T-helper 1 cell treated with Interleukin-12 subunit alpha and Interleukin-12 subunit beta and Interleukin-4 antibody, amounts not matched to agents 30 μg/mL and 1 μg/mL, for 36 hours (primary cell): ENCODE data around the gene DNAJB6.

ENCODE experiments used
- H3K27ac Mint-ChIP-seq: one replicate; pipeline ENCODE4 v1.8.0; 2021; ENCODE audit warnings: mild to moderate bottlenecking, mixed read lengths
- H3K27me3 Mint-ChIP-seq: one replicate; pipeline ENCODE4 v1.8.0; 2021; ENCODE audit warnings: low read depth, mixed read lengths
- H3K36me3 Mint-ChIP-seq: one replicate; pipeline ENCODE4 v1.8.0; 2021; ENCODE audit warnings: low read depth, mixed read lengths
- H3K4me1 Mint-ChIP-seq: one replicate; pipeline ENCODE4 v1.8.0; 2021; ENCODE audit warnings: low read depth, mixed read lengths
- H3K4me3 Mint-ChIP-seq: one replicate; pipeline ENCODE4 v1.8.0; 2021; ENCODE audit warnings: mild to moderate bottlenecking, moderate library complexity, mixed read lengths
- H3K9me3 Mint-ChIP-seq: one replicate; pipeline ENCODE4 v1.8.0; 2021; ENCODE audit warnings: mixed read lengths

The DNAJB6 gene

DNA sequence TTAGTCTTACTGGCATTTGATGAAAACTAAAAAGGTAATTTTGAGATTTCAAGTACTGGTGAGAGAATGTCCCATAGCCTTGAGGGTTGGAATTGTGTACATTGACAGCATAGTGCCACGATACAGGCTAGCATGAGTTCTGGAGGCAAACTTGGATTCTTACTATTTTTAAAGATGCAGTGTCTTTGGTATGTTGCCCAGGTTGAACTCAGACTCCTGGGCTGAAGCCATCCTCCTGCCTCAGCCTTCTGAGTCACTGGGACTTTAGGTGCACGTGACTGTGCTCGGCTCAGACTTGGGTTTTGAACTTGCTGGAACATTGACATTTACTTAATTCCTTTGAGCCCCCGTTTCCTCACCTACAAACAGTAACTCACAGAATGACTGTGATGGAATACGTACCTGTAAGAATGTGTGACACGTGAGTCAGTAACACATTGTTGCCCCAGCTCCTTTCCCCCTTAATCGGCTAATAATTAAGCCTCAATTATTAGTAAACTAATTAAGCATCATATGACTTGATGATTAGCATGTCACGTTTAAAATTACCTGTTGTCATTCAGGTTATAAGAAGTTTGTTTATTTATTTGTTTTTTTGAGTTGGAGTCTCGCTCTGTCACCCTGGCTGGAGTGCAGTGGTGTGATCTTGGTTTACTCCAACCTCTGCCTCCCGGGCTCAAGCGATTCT lies 10.6 kb downstream of the DNAJB6 start:
- H3K27ac Mint-ChIP-seq: no peak overlapping the region
- H3K27me3 Mint-ChIP-seq: no peaks in the 10 kb centered on the region
- no peaks in the 10 kb centered on the region for H3K9me3 Mint-ChIP-seq
- H3K4me3 Mint-ChIP-seq: no peak overlapping the region
- H3K4me1 Mint-ChIP-seq: peaks cover 25% of the 10 kb centered on the region
- H3K36me3 Mint-ChIP-seq: no peaks in the 10 kb centered on the region

DNA sequence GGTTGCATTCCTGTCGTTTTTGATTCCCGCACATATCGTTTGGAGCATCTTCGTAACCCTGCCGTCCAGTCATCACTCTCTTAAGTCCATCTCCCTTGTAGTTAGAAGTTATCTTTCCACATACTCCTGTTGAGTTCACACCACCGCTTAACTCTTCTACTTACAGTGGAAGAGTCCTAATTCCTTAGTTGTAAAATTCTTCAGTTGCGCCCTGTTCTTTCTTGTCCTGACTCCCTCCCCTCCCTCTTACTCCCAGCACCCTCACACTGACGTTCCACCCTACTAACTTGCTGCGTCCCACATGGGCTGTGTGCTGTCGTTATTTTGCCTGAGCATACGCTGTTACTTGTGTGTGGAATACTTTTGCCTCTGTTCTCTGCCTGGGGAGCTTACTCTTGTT lies 11.7 kb downstream of the DNAJB6 start:
- Mint-ChIP-seq H3K27ac (no peak overlapping the region), H3K4me3 (no peak overlapping the region), H3K36me3 (no peaks in the 10 kb centered on the region)

DNA sequence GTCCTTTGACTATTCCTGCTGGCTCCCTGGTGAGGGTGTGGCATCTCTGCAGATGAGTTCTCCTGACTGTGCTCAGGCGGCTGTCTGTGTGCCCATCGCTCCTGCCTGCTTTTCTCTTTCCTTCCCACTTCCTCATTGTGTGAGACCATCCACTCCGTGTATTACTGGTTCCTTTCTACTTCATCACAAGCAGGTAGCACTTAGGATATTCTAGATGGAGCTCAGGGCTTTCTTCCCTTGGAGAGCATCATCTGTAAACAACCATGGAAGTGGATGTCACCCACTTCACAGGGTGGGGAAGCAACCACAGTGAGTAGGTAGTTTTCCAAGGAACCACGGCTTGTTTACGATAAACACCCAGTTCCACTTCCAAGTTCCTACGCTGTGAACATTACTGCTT lies 15.7 kb downstream of the DNAJB6 start:
- Mint-ChIP-seq H3K4me3 (peak overlapping the region; percentile 9), H3K36me3 (peaks cover 4% of the 10 kb centered on the region), H3K9me3 (no peaks in the 10 kb centered on the region), H3K4me1 (peaks cover 49% of the 10 kb centered on the region), H3K27me3 (no peaks in the 10 kb centered on the region), H3K27ac (peak overlapping the region; percentile 8)

More for the DNA sequence above, 11.7 kb downstream of the DNAJB6 start:
- H3K27me3 Mint-ChIP-seq: no peaks in the 10 kb centered on the region
- H3K9me3 Mint-ChIP-seq: no peaks in the 10 kb centered on the region
- peaks cover 29% of the 10 kb centered on the region for H3K4me1 Mint-ChIP-seq

DNA sequence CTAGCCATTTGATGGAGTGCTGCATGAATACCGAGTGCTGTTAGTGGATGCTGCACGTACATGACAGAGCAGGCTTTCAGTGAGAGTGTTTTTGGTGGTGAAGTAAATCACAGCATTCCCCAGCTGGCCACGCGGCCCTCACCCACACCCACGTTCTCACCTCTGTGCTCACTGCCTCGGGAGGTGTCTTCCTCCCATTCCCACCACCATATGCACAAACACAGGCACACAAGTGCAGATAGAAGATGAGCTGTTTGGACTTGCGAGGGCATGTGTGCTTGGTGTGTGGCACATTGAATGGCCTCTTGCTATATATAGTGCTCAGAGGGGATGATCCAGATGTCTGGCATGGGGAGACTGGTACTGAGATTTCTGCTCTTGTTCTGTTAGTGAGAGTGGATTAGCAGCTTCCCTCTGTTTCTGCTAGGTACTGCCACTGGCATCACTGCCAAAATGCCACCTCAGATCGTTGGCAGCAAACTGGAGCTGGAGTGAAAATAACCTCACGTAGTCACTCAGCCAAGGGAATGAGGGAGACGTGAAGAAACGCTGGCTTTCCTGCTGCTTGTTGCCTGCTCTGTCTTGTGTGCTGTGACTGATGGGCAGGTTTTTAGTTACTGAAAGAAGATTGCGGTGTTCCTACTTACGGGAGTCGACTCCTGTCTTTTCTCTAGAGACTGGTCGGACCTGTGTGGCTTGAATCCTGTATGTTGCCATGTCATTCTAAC lies 19.1 kb downstream of the DNAJB6 start:
- no peak overlapping the region for H3K27ac Mint-ChIP-seq
- no peak overlapping the region for H3K4me3 Mint-ChIP-seq
- H3K27me3 Mint-ChIP-seq: no peaks in the 10 kb centered on the region
- no peaks in the 10 kb centered on the region for H3K9me3 Mint-ChIP-seq
- H3K4me1 Mint-ChIP-seq: peaks cover 57% of the 10 kb centered on the region
- H3K36me3 Mint-ChIP-seq: peaks cover 26% of the 10 kb centered on the region

DNA sequence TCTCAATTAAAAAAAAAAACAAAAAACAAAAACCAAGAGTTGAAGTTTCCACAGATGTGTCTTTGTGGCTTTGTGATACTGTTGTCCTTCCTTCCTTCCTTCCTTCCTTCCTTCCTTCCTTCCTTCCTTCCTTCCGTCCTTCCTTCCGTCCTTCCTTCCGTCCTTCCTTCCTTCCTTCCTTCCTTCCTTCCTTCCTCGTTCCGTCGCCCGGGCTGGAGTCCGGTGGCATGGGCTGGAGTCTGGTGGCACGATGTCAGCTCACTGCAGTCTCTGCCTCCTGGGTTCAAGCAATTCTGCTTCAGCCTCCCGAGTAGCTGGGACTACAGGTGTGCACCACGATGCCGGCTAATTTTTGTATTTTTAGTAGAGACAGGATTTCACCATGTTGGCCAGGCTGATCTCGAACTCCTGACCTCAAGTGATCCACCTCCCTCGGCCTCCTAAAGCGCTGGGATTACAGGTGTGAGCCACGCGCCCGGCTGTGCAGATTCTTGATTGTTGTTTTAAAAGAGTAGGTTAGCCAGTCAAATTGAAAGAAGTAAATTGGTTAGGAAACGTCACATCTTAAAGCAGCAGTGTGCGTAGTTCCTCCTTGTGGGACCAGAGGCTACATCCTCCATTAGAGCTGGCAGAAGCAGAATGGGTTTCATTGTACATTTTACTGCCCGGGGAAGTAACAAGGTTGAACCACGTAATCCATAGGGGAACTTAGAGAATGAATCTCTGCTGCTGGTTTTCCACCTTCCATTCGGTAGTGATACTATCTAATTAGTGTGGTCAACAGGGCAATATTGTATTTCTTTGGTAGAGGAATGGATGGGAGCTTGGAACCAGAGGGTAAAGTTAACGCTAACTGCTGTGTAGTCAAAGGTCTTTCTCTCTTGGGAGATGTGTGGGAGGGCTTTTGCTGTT lies 20.6 kb downstream of the DNAJB6 start:
- Mint-ChIP-seq H3K4me3 (no peak overlapping the region), H3K4me1 (peaks cover 52% of the 10 kb centered on the region), H3K36me3 (peaks cover 27% of the 10 kb centered on the region), H3K27me3 (no peaks in the 10 kb centered on the region), H3K9me3 (no peaks in the 10 kb centered on the region), H3K27ac (peak overlapping the region; percentile 32)

DNA sequence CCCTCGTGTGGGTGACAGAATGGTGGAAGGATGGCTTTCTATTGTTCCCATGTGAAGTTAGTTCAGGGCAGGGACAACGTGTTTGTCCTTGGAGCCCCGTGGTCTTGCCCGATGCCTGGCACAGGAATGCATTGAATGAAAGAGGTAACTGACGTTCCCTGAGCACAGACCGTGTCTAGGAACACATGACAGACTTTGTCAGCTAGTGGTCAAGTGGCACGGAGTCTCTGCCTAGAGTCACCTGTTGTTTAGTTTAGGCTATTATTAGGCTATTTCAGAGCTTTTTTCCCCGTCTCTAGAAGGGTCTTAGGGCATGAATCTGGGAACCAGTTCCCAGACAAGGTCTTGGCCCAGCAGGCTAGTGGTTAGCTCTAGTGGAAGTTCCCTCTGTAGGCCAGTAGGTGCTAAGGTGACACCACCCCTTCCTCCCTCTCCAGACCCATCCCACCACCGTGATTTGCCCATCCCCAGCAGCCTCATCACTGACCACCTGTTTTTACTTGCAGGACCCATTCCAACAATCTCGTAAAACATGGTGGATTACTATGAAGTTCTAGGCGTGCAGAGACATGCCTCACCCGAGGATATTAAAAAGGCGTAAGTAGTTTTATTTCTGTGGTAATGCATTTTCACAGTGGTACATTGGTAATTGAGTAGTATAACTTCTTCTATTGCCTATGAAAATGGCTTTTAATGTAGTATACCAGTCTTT lies 21.4 kb downstream of the DNAJB6 start:
- peak overlapping the region; percentile 15 for H3K27ac Mint-ChIP-seq
- H3K9me3 Mint-ChIP-seq: no peaks in the 10 kb centered on the region
- H3K4me3 Mint-ChIP-seq: no peak overlapping the region
- H3K36me3 Mint-ChIP-seq: peaks cover 31% of the 10 kb centered on the region
- H3K27me3 Mint-ChIP-seq: no peaks in the 10 kb centered on the region
- H3K4me1 Mint-ChIP-seq: peaks cover 45% of the 10 kb centered on the region

DNA sequence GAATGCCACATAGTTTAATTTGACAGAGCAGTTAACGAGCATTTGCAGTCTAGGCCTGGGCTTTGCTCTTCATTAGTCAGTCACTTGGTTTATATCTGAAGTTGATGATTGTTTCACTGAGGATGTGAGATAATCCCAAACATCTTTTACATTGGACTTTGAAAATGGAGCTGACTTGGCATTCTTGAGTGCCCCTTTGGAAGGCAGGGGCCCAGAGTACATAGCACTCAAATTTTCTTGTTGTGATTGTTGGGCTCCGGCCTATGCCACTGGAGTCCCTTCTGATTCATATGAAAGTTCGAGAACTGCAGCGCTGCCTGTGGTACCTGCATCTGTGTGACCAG lies 21.9 kb downstream of the DNAJB6 start:
- Mint-ChIP-seq H3K4me1 (peaks cover 41% of the 10 kb centered on the region), H3K27ac (peak overlapping the region; percentile 15), H3K9me3 (no peaks in the 10 kb centered on the region), H3K36me3 (peaks cover 36% of the 10 kb centered on the region), H3K27me3 (no peaks in the 10 kb centered on the region), H3K4me3 (no peak overlapping the region)

DNA sequence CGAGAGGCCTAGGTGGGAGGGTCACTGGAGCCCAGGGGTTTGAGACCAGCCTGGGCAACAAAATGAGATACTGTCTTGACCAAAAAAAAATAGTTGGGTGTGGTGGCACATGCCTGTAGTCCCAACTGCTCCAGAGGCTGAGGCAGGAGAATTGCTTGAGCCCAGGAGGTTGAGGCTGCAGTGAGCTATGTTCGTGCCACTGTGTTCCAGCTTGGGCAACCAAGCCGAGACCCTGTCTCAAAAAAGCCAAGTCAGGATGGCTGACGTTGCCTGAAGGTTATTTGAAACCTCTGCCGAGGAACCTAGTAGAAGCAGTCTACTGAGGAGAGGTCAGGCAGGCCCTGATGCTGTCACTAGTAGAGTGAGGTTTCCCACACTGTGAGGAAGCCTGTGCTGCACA lies 22.8 kb downstream of the DNAJB6 start:
- H3K27ac Mint-ChIP-seq: no peak overlapping the region
- no peaks in the 10 kb centered on the region for H3K27me3 Mint-ChIP-seq
- peaks cover 39% of the 10 kb centered on the region for H3K4me1 Mint-ChIP-seq

DNA sequence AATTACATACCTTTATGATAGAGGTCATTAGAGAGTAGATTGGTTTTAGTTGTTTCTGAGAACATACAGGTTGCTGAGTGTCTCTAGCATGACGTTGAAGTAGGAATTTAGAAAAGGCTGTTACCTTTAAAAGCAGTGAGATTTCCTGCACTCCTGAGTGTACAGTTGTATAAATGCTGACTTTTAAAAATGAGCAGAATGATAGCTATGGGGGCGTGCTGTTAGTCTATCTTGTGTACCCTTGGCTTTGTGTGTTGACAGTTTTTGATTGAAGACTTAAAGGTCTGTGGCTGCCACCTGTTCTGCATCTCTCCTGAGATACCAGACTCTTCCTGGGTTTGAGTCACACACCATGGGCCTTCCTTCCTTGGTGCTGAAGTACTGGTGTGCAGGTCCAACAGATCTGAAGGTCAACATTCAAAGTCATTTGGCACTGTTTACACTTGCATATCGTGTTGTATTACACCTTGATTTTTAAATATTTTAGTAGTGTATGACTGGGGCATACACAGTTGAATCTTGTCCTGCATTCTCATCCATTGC lies 23.8 kb downstream of the DNAJB6 start:
- peaks cover 45% of the 10 kb centered on the region for H3K36me3 Mint-ChIP-seq

More for the DNA sequence above, 22.8 kb downstream of the DNAJB6 start:
- H3K36me3 Mint-ChIP-seq: peaks cover 40% of the 10 kb centered on the region
- H3K9me3 Mint-ChIP-seq: no peaks in the 10 kb centered on the region
- H3K4me3 Mint-ChIP-seq: no peak overlapping the region

DNA sequence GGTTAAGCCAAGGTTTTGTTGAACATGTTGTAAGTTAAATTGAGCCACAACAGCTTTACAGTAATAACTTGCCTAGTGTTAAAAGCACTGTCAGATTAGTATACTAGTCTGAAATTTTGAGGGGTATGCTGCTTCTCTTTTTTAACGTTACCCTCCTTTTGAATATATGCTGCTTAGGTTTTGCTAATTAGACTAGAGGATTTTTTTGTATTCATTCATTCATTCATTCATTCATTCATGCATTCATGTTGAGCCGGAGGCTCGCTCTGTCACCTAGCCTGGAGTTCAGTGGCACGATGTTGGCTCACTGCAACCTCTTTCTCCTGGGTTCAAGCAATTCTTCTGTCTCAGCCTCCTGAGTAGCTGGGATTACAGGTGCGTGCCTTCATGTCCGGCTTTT lies 24.7 kb downstream of the DNAJB6 start:
- H3K4me3 Mint-ChIP-seq: no peak overlapping the region
- H3K36me3 Mint-ChIP-seq: peaks cover 51% of the 10 kb centered on the region
- H3K27ac Mint-ChIP-seq: no peak overlapping the region
- no peaks in the 10 kb centered on the region for H3K27me3 Mint-ChIP-seq
- peaks cover 3% of the 10 kb centered on the region for H3K9me3 Mint-ChIP-seq
- H3K4me1 Mint-ChIP-seq: peaks cover 26% of the 10 kb centered on the region

More for the DNA sequence above, 23.8 kb downstream of the DNAJB6 start:
- Mint-ChIP-seq H3K27me3 (no peaks in the 10 kb centered on the region), H3K27ac (peak overlapping the region; percentile 9), H3K4me3 (no peak overlapping the region), H3K9me3 (no peaks in the 10 kb centered on the region), H3K4me1 (peaks cover 34% of the 10 kb centered on the region)

DNA sequence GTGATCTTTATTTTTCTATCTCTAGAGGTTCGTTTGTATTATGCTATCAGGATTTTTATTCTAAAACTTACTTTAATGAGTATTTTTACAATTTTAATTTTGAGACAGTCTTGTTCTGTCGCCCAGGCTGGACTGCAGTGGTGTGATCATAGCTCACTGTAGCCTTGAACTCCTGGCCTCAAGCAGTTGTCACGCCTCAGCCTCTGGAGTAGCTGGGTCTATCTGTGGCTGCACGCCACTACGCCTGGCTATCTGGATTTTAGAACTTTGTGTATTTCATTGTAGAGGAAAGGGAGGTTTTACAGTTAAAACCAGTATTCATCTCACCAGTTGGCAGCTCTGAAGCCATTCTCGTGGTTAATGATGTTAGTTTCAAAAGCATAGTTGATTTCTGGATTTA lies 25.9 kb downstream of the DNAJB6 start:
- Mint-ChIP-seq H3K27ac (no peak overlapping the region), H3K9me3 (peaks cover 4% of the 10 kb centered on the region), H3K4me1 (peaks cover 16% of the 10 kb centered on the region), H3K36me3 (peaks cover 54% of the 10 kb centered on the region), H3K4me3 (no peak overlapping the region), H3K27me3 (no peaks in the 10 kb centered on the region)

DNA sequence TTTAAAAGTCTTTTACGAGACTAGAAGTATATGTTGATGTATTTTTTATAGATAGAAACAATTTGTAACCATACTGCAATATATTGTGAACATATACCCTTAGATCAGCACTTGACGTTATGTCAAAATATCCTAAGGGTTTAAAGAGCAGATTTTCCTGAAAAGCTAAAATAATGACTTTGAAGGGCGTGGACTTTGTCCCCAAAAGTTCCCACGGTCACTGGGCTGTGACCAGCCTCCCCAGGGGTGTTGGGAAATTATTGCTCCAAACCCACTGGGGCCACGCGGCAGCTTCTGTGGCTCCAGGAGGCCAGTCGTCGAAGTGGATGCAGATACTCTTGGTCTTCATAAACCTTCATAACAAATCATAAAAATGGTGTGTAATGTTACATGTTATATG lies 29.9 kb downstream of the DNAJB6 start:
- H3K4me1 Mint-ChIP-seq: peaks cover 7% of the 10 kb centered on the region
- no peak overlapping the region for H3K4me3 Mint-ChIP-seq
- no peak overlapping the region for H3K27ac Mint-ChIP-seq
- H3K9me3 Mint-ChIP-seq: peaks cover 4% of the 10 kb centered on the region
- H3K27me3 Mint-ChIP-seq: no peaks in the 10 kb centered on the region
- peaks cover 47% of the 10 kb centered on the region for H3K36me3 Mint-ChIP-seq

DNA sequence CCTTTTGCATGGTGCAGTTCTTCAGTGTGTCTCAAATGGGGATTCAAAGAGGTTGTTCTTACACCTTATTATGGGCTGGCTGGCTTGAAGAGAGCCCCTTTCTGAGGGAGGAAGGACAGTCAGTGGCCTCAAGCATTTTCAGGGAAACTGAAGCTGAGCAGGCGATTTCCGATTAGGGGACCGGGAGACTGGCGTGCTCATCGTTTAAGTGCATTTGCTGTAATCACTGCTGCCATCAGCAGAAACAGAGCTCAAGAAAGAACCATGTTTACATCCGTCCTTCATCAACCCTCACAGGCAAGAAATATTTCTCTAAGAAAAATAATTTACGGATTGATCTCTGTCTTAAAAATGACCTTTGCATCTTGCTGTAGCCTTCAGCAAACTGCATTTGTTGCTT lies 32.2 kb downstream of the DNAJB6 start:
- H3K4me1 Mint-ChIP-seq: peaks cover 13% of the 10 kb centered on the region
- H3K27ac Mint-ChIP-seq: no peak overlapping the region
- H3K4me3 Mint-ChIP-seq: no peak overlapping the region
- H3K9me3 Mint-ChIP-seq: peaks cover 4% of the 10 kb centered on the region
- H3K36me3 Mint-ChIP-seq: peaks cover 52% of the 10 kb centered on the region
- H3K27me3 Mint-ChIP-seq: no peaks in the 10 kb centered on the region

DNA sequence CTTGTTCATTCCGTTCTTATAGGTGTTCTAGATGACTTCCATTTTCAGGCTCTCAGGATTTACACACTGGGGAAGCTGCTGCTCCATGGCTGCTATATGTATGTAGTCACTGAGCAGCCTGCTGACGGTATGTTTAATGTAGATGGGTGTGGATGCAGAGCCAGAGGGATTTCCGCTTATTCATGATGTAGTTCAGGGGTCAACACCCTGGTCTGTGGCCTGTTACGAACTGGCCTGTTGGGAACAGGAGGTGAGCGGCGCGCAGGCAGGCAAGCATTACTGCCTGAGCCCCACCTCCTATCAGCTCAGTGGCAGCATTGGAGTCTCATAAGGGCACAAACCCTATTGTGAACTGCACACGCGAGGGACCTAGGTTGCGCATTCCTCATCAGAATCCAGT lies 33.9 kb downstream of the DNAJB6 start:
- peaks cover 4% of the 10 kb centered on the region for H3K9me3 Mint-ChIP-seq

More for the DNA sequence above, 33.9 kb downstream of the DNAJB6 start:
- Mint-ChIP-seq H3K4me1 (peaks cover 28% of the 10 kb centered on the region), H3K27ac (no peak overlapping the region), H3K36me3 (peaks cover 53% of the 10 kb centered on the region), H3K27me3 (no peaks in the 10 kb centered on the region), H3K4me3 (no peak overlapping the region)
